Coronary artery (tissue), 2 donors: Measurements from ENCODE around the gene MRPL40.
A peak's percentile ranks its signal among the peaks of the same experiment; 100 is the strongest.

Source experiments
- DNase-seq: peaks from one replicate; pipeline ENCODE4 v3.0.0-alpha.2; 2017; ENCODE audit warnings: low spot score
- H3K27ac ChIP-seq, 2 donors: fragments of 200-600 bp; sonication (generic); one replicate each; pipeline ENCODE4 v1.5.1; 2016 to 2019
- H3K4me3 ChIP-seq: fragments of 200-600 bp; sonication (generic); 2 replicates; pipeline ENCODE4 v1.5.1; 2016; ENCODE audit warnings: mild to moderate bottlenecking, moderate library complexity
- TF ChIP-seq, protein P1 (sequence below): fragments of 200-600 bp; sonication (generic); IDR thresholded peaks from one replicate; pipeline ENCODE4 v1.5.1; 2019; ENCODE audit warnings: antibody characterized with exemption

MRPL40 gene

DNA sequence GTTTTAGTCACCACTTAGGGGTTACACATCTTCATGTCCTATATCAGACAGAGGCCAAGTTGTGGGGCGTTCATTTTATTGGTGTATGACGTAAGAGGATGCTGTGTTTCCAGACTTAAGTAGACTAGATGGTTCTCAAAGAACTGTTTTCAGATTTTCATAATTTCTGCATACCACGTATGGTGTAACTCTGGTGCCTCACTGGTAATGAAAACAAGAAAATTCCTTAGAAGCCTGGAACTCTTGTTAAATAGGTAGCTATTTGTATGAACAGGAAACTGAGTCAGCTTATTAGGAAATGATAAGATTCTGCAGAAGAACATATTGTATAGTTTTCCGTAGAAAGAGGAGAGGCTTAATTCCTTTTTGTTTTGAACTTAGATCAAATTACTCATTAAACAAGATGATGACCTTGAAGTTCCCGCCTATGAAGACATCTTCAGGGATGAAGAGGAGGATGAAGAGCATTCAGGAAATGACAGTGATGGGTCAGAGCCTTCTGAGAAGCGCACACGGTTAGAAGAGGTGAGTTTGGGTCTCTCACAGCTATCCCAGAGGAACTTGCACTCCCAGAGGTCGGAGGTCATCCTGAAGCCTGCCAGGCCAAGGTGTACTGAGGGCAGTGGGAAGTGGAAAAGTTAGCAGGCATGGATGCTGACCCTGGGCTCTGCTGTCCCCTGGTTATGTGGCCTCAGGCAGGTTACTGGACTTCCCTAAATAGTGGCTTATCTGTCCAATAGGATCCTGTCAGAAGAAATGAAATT lies 51.3 kb downstream of the MRPL40 start:
- TF ChIP-seq, protein P1, sequence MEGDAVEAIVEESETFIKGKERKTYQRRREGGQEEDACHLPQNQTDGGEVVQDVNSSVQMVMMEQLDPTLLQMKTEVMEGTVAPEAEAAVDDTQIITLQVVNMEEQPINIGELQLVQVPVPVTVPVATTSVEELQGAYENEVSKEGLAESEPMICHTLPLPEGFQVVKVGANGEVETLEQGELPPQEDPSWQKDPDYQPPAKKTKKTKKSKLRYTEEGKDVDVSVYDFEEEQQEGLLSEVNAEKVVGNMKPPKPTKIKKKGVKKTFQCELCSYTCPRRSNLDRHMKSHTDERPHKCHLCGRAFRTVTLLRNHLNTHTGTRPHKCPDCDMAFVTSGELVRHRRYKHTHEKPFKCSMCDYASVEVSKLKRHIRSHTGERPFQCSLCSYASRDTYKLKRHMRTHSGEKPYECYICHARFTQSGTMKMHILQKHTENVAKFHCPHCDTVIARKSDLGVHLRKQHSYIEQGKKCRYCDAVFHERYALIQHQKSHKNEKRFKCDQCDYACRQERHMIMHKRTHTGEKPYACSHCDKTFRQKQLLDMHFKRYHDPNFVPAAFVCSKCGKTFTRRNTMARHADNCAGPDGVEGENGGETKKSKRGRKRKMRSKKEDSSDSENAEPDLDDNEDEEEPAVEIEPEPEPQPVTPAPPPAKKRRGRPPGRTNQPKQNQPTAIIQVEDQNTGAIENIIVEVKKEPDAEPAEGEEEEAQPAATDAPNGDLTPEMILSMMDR = no peak
- no peak overlapping the region for H3K4me3 ChIP-seq
- peak overlapping the region in 1 of 2 donors; percentile 56 for H3K27ac ChIP-seq
- DNase-seq = no peak
